Smooth muscle cell (in vitro differentiated cells): ENCODE data around the gene TBX15. TPM values are rescaled to one million over a fixed set of nuclear protein-coding genes. Genes with fewer than 3 reads are reported as not detected.

Source experiments
- DNase-seq: peaks from one replicate; lab custom pipeline; 2025; ENCODE audit not compliant: unreplicated experiment; lab: John Stamatoyannopoulos, UW
- H2AFZ ChIP-seq: fragments of 200-600 bp; sonication (generic); 2 replicates; pipeline ENCODE4 v1.6.0; 2016; ENCODE audit warnings: antibody characterized with exemption, low read depth, mild to moderate bottlenecking
- H3F3A ChIP-seq: fragments of 200-600 bp; sonication (generic); 2 replicates; pipeline ENCODE4 v1.6.0; 2017; ENCODE audit warnings: antibody characterized with exemption, low read depth
- H3K27ac ChIP-seq: fragments of 200-600 bp; sonication (generic); 2 replicates; pipeline ENCODE4 v1.5.1; 2016; ENCODE audit warnings: low read depth, mild to moderate bottlenecking
- H3K27me3 ChIP-seq: fragments of 200-600 bp; sonication (generic); 2 replicates; pipeline ENCODE4 v1.6.1; 2016; ENCODE audit warnings: low read depth, mild to moderate bottlenecking
- H3K36me3 ChIP-seq: fragments of 200-600 bp; sonication (generic); 2 replicates; pipeline ENCODE4 v1.5.1; 2016; ENCODE audit warnings: low read depth
- H3K4me1 ChIP-seq: fragments of 200-600 bp; sonication (generic); 2 replicates; pipeline ENCODE4 v1.5.1; 2016; ENCODE audit warnings: low read depth
- H3K4me2 ChIP-seq: fragments of 200-600 bp; sonication (generic); 2 replicates; pipeline ENCODE4 v1.6.0; 2016; ENCODE audit warnings: mild to moderate bottlenecking
- H3K4me3 ChIP-seq: fragments of 200-600 bp; sonication (generic); 2 replicates; pipeline ENCODE4 v1.5.1; 2016; ENCODE audit warnings: mild to moderate bottlenecking
- H3K79me2 ChIP-seq: fragments of 200-600 bp; sonication (generic); 2 replicates; pipeline ENCODE4 v1.6.0; 2016; ENCODE audit warnings: low read depth, mild to moderate bottlenecking
- H3K9ac ChIP-seq: fragments of 200-600 bp; sonication (generic); 2 replicates; pipeline ENCODE4 v1.6.0; 2016; ENCODE audit warnings: low read depth
- H3K9me3 ChIP-seq: fragments of 200-600 bp; sonication (generic); replicated peaks from 2 replicates; pipeline ENCODE4 v1.5.1; 2016; ENCODE audit warnings: low read depth
- H4K20me1 ChIP-seq: fragments of 200-600 bp; sonication (generic); 2 replicates; pipeline ENCODE4 v1.6.0; 2016; ENCODE audit warnings: low read depth
- CTCF ChIP-seq: fragments of 200-600 bp; sonication (generic); IDR thresholded peaks from 2 replicates; pipeline ENCODE4 v1.5.1; 2017; ENCODE audit warnings: borderline replicate concordance, mild to moderate bottlenecking, antibody characterized with exemption; ENCODE audit not compliant: insufficient read depth, poor library complexity, severe bottlenecking
- WGBS: methylation state at CpG from one replicate; pipeline ENCODE4 v1.1.7; 2016; ENCODE audit warnings: low lambda C conversion rate; 5-methylcytosine and 5-hydroxymethylcytosine counted together
- polyA plus RNA-seq: library from polyadenylated mRNA; unstranded; fragments of >200 nt; fragmentation: Nextera tagmentation; extraction: Ambion mirVana; gene quantifications from 2 replicates; pipeline ENCODE4 v1.2.1, GENCODE V29; 2016
- total RNA-seq: library from RNA; depleted of rRNA; stranded (reverse); fragments of >200 nt; gene quantifications from 2 replicates; pipeline ENCODE4 v1.2.3, GENCODE V29; 2014

TBX15 gene
- total and polyA plus RNA-seq, 2 experiments from 2014 or later, result 2.7 to 3.5 TPM

- no peak overlapping the region for H2AFZ ChIP-seq
- H3K9me3 ChIP-seq, result no peaks in the 10 kb centered on the region
- no peaks in the 10 kb centered on the region for H3F3A ChIP-seq
- H4K20me1 ChIP-seq, result no peaks in the 10 kb centered on the region
- H3K36me3 ChIP-seq, result no peaks in the 10 kb centered on the region
- H3K27ac ChIP-seq, result no peak overlapping the region
- no peak overlapping the region for H3K9ac ChIP-seq
- no peak for TF ChIP-seq CTCF
- no peak overlapping the region for H3K4me2 ChIP-seq
- H3K4me1 ChIP-seq, result no peaks in the 10 kb centered on the region
- H3K27me3 ChIP-seq, result no peaks in the 10 kb centered on the region
- no peak overlapping the region for H3K4me3 ChIP-seq
- no peaks in the 10 kb centered on the region for H3K79me2 ChIP-seq
- DNase-seq, result no peak
Observed at GRCh38 chr1:118896416-118896815, 91.7 kb downstream of the TBX15 start.

DNA sequence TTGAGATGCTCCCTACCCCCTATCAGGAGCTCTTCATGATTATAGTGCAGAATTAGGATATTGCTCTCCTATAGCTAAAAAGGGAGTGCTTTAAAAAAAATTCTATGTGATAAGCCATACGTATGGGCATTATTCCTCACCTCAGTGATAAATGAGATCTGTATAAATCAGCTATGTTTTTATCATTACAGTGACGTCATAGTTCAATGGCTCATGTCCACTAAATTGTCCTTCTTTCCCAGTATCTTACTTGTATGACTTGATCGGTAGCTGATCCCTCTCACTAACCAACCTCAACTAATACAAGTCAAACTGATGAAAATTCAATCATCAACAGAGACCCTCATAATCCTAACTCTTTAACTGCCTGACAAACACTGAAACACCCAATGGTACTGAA, 93.3 kb downstream of the TBX15 start:
- WGBS, result 94% methylated on average over 3 of the region's 3 CpGs
- no peaks in the 10 kb centered on the region for H4K20me1 ChIP-seq

GRCh38 chr1:118890851-118891384, 97.2 kb downstream of the TBX15 start:
- Histone ChIP-seq H3K27me3 (no peaks in the 10 kb centered on the region), H4K20me1 (no peaks in the 10 kb centered on the region), H3K4me1 (no peaks in the 10 kb centered on the region), H2AFZ (no peak overlapping the region), H3K9me3 (no peaks in the 10 kb centered on the region), H3K27ac (no peak overlapping the region), H3K9ac (no peak overlapping the region), H3K79me2 (no peaks in the 10 kb centered on the region), H3F3A (no peaks in the 10 kb centered on the region), H3K36me3 (no peaks in the 10 kb centered on the region), H3K4me2 (no peak overlapping the region), H3K4me3 (no peak overlapping the region)
- TF ChIP-seq CTCF, result no peak
- DNase-seq, result no peak
- 82% methylated on average over 5 of the region's 5 CpGs for WGBS

More for the DNA sequence above, 93.3 kb downstream of the TBX15 start:
- no peak overlapping the region for H3K9ac ChIP-seq
- no peak overlapping the region for H3K4me3 ChIP-seq
- DNase-seq, result no peak
- H3F3A ChIP-seq, result no peaks in the 10 kb centered on the region
- H2AFZ ChIP-seq, result no peak overlapping the region
- no peaks in the 10 kb centered on the region for H3K79me2 ChIP-seq
- TF ChIP-seq CTCF, result no peak
- H3K36me3 ChIP-seq, result no peaks in the 10 kb centered on the region
- H3K4me2 ChIP-seq, result no peak overlapping the region
- H3K9me3 ChIP-seq, result no peaks in the 10 kb centered on the region
- H3K27ac ChIP-seq, result no peak overlapping the region
- H3K27me3 ChIP-seq, result no peaks in the 10 kb centered on the region
- no peaks in the 10 kb centered on the region for H3K4me1 ChIP-seq

GRCh38 chr1:118884946-118885345, 103.2 kb downstream of the TBX15 start:
- 99% methylated on average over 4 of the region's 4 CpGs for WGBS
- H3F3A ChIP-seq, result no peaks in the 10 kb centered on the region
- H3K27me3 ChIP-seq, result no peaks in the 10 kb centered on the region
- H3K36me3 ChIP-seq, result no peaks in the 10 kb centered on the region
- H3K27ac ChIP-seq, result no peak overlapping the region
- H3K4me3 ChIP-seq, result no peak overlapping the region
- H4K20me1 ChIP-seq, result no peaks in the 10 kb centered on the region
- H3K9ac ChIP-seq, result no peak overlapping the region
- no peak for TF ChIP-seq CTCF
- no peaks in the 10 kb centered on the region for H3K79me2 ChIP-seq
- no peaks in the 10 kb centered on the region for H3K4me1 ChIP-seq
- DNase-seq, result no peak
- H3K9me3 ChIP-seq, result no peaks in the 10 kb centered on the region
- no peak overlapping the region for H3K4me2 ChIP-seq
- no peak overlapping the region for H2AFZ ChIP-seq
